Measurements from ENCODE around the gene ILF3. TPM values are rescaled to one million over a fixed set of nuclear protein-coding genes. Genes with fewer than 3 reads are reported as not detected.

ILF3 gene
- total and polyA plus RNA-seq, 2 donors (not counting 3 experiments of a cell fraction or from before 2014, with no cell fraction given), result 186 to 459 TPM

DNA sequence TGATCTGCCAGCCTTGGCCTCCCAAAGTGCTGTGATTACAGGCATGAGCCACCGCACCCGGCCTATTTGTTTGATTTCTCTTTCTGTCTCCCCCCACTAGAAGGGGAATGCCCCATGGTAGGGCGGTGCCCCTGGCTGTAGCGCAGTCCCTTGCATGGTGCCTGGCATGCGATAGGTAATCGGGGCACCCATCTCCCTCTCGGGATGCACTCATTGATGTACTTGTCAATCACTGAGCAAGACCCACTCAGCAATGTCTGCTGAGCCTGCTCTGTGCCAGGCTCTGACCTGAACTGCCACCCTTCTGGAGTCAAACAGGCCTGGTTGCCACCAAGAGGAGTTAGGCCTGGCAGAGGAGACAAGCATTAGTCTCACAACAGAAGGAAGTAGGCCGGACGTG is 83.6 kb downstream of the ILF3 start:
- Histone ChIP-seq H3K27me3 (ENCODE audit: control insufficient read depth in 2 of 2, insufficient read depth in 2 of 2, low read length in 2 of 2) (no peaks in the 10 kb centered on the region), H3K4me2 (ENCODE audit: insufficient read depth, low read length) (no peak overlapping the region), H3K9ac (replicated peaks; ENCODE audit: extremely low read depth, insufficient read depth, low read length) (no peak overlapping the region), H3K4me3 (replicated peaks in 1 of 3; ENCODE audit: insufficient read depth in 1 of 3, low read depth in 1 of 3, low read length in 3 of 3) (no peak overlapping the region), H3K4me1 (ENCODE audit: control insufficient read depth, extremely low read depth, insufficient read depth, low read length) (peaks cover 8% of the 10 kb centered on the region), H3K9me1 (replicated peaks; ENCODE audit: control insufficient read depth, extremely low read depth, insufficient read depth, low read length) (no peaks in the 10 kb centered on the region), H3K36me3 (ENCODE audit: control insufficient read depth in 2 of 2, extremely low read depth in 1 of 2, insufficient read depth in 2 of 2, low read length in 2 of 2) (no peaks in the 10 kb centered on the region), H4K20me1 (replicated peaks; ENCODE audit: control insufficient read depth, extremely low read depth, insufficient read depth, low read length) (no peaks in the 10 kb centered on the region), H3K9me3 (replicated peaks; ENCODE audit: control insufficient read depth, insufficient read depth, low read length) (no peaks in the 10 kb centered on the region), H3K79me2 (ENCODE audit: control insufficient read depth, insufficient read depth, low read length) (peaks cover 82% of the 10 kb centered on the region), H2AFZ (ENCODE audit: low read depth, low read length) (no peak overlapping the region), H3K27ac (ENCODE audit: insufficient read depth, low read depth, low read length) (no peak overlapping the region)
- dilution Hi-C loops (cut with MboI; ENCODE audit: extremely low pct_ligation_motif_present, low sequenced_read_pairs), result no loop called here
- CTCF ChIA-PET, result no interaction called here
- FAIRE-seq (no peak), DNase-seq (ENCODE audit: low read depth, low spot score) (no peak)
- POLR2A ChIA-PET, result no interaction called here
- intact Hi-C loops (cut with micrococcal nuclease), result no loop called here
- TF ChIP-seq FOS (IDR thresholded peaks at IDR 0.05; ENCODE audit: borderline replicate concordance, insufficient read depth, low read length) (no peak), POLR2AphosphoS5 (IDR thresholded peaks at IDR 0.05; ENCODE audit: insufficient read depth, low read depth, low read length) (no peak)
- no TSS peak for BruUV-seq (replicated peaks)

- intact Hi-C loops (cut with micrococcal nuclease), result no loop called here
Observed at GRCh38 chr19:10740798-10741197, 86.7 kb downstream of the ILF3 start.

More at GRCh38 chr19:10740798-10741197, 86.7 kb downstream of the ILF3 start:
- no peaks in the 10 kb centered on the region for H3K9me1 ChIP-seq (replicated peaks; ENCODE audit: control insufficient read depth, extremely low read depth, insufficient read depth, low read length)
- no peaks in the 10 kb centered on the region for H3K9me3 ChIP-seq (replicated peaks; ENCODE audit: control insufficient read depth, insufficient read depth, low read length)
- peaks cover 9% of the 10 kb centered on the region for H3K4me1 ChIP-seq (ENCODE audit: control insufficient read depth, extremely low read depth, insufficient read depth, low read length)
- no peaks in the 10 kb centered on the region for H3K27me3 ChIP-seq (ENCODE audit: control insufficient read depth in 2 of 2, insufficient read depth in 2 of 2, low read length in 2 of 2)
- no peak overlapping the region for H3K9ac ChIP-seq (replicated peaks; ENCODE audit: extremely low read depth, insufficient read depth, low read length)
- no peak overlapping the region for H3K4me3 ChIP-seq (replicated peaks in 1 of 3; ENCODE audit: insufficient read depth in 1 of 3, low read depth in 1 of 3, low read length in 3 of 3)
- H3K27ac ChIP-seq (ENCODE audit: insufficient read depth, low read depth, low read length), result no peak overlapping the region
- DNase-seq (ENCODE audit: low read depth, low spot score), result no peak
- no peak for FAIRE-seq
- POLR2A ChIA-PET, result no interaction called here
- no peak overlapping the region for H3K4me2 ChIP-seq (ENCODE audit: insufficient read depth, low read length)
- H4K20me1 ChIP-seq (replicated peaks; ENCODE audit: control insufficient read depth, extremely low read depth, insufficient read depth, low read length), result no peaks in the 10 kb centered on the region
- dilution Hi-C loops (cut with MboI; ENCODE audit: extremely low pct_ligation_motif_present, low sequenced_read_pairs), result no loop called here
- CTCF ChIA-PET, result interaction anchor here (1.0 kb wide), 1 partner anchor 11 kb away, joined by 4 read pairs; no protein-coding TSS in a partner anchor
- H3K36me3 ChIP-seq (ENCODE audit: control insufficient read depth in 2 of 2, extremely low read depth in 1 of 2, insufficient read depth in 2 of 2, low read length in 2 of 2), result no peaks in the 10 kb centered on the region
- BruUV-seq (replicated peaks), result no TSS peak
- no peak overlapping the region for H2AFZ ChIP-seq (ENCODE audit: low read depth, low read length)
- H3K79me2 ChIP-seq (ENCODE audit: control insufficient read depth, insufficient read depth, low read length), result peaks cover 83% of the 10 kb centered on the region
- TF ChIP-seq EZH2 (IDR thresholded peaks at IDR 0.05; ENCODE audit: borderline replicate concordance, low read depth, low read length, severe bottlenecking) (no peak), GATA2 (IDR thresholded peaks at IDR 0.05; ENCODE audit: insufficient read depth, insufficient read length, low read depth, low read length) (no peak), MAX (IDR thresholded peaks at IDR 0.05; ENCODE audit: insufficient read depth, insufficient read length) (no peak), FOS (IDR thresholded peaks at IDR 0.05; ENCODE audit: borderline replicate concordance, insufficient read depth, low read length) (no peak), JUN (IDR thresholded peaks at IDR 0.05; ENCODE audit: borderline replicate concordance, insufficient read depth, insufficient read length, low read depth) (no peak)
- TF ChIP-seq, protein P1, sequence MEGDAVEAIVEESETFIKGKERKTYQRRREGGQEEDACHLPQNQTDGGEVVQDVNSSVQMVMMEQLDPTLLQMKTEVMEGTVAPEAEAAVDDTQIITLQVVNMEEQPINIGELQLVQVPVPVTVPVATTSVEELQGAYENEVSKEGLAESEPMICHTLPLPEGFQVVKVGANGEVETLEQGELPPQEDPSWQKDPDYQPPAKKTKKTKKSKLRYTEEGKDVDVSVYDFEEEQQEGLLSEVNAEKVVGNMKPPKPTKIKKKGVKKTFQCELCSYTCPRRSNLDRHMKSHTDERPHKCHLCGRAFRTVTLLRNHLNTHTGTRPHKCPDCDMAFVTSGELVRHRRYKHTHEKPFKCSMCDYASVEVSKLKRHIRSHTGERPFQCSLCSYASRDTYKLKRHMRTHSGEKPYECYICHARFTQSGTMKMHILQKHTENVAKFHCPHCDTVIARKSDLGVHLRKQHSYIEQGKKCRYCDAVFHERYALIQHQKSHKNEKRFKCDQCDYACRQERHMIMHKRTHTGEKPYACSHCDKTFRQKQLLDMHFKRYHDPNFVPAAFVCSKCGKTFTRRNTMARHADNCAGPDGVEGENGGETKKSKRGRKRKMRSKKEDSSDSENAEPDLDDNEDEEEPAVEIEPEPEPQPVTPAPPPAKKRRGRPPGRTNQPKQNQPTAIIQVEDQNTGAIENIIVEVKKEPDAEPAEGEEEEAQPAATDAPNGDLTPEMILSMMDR (IDR thresholded peaks at IDR 0.05; ENCODE audit: extremely low read depth in 1 of 2, insufficient read depth in 1 of 2, low read depth in 1 of 2, low read length in 2 of 2), result no peak
